DLD1 (cell line): Measurements from ENCODE around the gene C12orf76.
"Not testable (repeated sequence)": the region's sequence is repeated elsewhere in the genome, so short reads cannot be mapped to it uniquely, and the experiment has no call there.

Source experiments
- in situ Hi-C: cut with HindIII; loops from 2 replicates; pipeline ENCODE4 v1.10.0; 2017; ENCODE audit warnings: low sequenced_read_pairs

C12orf76 gene

DNA sequence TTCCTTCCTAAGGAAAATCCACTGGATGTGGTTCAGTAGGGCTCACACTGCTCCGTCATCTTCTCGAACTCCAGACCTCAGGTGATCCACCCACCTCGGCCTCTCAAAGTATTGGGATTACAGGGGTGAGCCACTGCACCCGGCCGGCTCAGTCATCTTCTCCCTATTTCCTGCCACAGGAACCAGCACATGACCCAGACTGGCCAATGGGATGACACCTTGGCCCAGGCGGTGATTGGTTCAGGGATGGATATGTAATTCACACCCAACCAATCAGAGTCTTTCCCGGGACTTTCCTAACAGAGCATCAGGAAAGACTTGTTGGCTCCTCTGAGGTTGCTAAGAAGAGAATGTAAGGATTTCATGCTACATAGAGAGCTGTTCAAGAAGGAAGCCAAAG, 19.2 kb upstream of the C12orf76 start:
- in situ Hi-C loops, result no loop called here

DNA sequence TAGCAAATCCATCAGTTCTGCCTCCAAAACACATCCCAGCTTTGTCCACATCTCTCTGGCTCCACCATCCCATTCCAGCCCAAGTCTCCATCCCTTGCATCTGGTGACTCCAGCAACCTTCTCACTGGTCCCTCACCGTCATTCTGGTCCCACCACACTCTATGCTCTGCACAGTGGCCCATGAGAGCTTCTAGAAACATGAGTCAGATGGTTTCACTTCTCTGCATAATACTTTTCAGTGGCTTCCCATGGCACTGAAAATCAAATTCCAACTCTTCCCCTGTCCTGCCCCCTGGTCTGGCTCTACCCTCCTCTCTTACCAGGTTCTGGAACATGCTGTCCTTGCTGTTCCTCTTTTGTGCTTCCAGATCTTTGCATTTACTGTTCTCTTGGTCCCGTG, 17.2 kb upstream of the C12orf76 start:
- in situ Hi-C loops, result no loop called here

DNA sequence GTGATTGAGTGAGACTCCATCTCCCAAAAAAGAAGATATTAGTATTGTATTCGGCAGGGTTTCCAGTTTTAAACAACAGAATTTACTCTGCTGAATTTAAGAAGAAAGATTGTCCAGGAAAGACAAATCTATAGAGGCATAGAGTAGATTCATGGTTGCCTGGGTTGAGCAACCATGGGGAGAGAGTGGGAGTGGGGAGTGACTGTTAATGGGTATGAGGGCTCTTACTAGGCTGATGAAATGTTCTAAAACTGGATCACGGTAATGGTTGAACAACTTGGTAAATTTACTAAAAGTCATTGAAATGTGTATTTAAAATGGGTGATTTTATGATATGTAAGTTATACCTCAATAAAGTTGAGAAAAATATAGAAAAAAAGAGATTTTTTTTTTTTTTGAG, 13.9 kb upstream of the C12orf76 start:
- in situ Hi-C loops, result no loop called here

DNA sequence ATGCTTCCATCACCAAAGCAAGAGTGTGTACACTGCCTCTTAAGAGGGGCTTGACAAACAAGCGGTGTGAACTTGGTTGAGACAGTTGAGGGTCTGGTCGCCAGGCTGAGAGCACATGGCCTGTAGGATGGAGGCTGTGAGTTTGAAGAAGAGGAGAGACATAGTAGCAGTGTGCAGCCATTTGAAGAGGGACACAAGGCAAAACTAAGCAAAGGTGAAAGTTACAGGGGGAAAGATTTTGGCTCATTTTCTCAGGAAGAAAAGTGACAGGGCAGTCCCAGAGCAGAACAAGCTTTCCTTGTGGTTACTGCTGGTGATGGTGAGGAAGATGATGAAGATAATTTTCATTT, 11.3 kb upstream of the C12orf76 start:
- in situ Hi-C loops, result no loop called here

DNA sequence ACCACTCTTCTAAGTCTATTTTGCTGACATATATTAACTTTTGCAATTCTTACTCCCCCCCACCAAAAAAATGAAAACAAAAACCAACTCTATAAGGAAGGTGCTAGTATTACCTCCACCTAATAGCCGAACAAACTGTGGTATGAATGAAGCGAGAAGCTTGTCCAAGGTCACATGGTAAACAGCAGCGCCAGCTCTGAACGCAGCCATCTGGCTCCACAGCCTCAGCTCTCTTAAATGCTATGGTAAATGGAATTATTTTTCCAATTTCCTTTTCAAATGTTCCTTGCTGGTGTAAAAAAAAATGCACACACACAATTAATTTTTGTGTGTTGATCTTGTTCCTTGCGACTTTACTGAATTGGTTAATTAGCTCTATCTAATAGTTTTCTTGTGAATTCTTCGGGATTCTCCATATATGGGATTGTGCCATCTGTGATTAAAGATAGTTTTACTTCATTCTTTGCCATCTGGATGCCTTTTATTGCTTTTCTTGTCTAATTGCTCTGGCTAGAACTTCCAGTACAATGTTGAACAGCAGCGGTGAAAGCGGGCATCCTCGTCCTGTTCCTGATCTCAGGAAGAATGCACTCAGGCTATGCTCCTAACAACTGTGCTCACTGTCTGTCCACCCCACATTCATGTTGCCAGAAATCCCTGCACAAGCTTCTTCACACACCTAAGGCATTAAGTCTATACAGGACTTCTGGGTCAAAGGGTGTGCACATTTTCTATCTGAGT, 10.7 kb upstream of the C12orf76 start:
- in situ Hi-C loops, result no loop called here

DNA sequence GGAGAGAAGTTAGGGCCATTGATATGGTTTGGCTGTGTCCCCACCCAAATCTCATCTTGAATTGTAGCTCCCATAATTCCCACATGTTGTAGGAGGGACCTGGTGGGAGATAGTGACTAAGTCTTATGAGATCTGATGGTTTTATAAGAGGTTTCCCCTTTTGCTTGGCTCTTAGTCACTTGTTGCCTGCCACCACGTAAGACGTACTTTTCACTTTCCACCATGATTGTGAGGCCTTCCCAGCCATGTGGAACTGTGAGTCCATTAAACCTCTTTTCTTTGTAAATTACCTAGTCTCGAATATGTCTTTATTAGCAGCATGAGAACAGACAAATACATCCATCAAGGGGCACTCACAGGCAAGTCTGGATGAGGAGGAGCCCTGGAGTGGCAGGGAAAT, 8.3 kb upstream of the C12orf76 start:
- in situ Hi-C loops, result not testable (repeated sequence)

DNA sequence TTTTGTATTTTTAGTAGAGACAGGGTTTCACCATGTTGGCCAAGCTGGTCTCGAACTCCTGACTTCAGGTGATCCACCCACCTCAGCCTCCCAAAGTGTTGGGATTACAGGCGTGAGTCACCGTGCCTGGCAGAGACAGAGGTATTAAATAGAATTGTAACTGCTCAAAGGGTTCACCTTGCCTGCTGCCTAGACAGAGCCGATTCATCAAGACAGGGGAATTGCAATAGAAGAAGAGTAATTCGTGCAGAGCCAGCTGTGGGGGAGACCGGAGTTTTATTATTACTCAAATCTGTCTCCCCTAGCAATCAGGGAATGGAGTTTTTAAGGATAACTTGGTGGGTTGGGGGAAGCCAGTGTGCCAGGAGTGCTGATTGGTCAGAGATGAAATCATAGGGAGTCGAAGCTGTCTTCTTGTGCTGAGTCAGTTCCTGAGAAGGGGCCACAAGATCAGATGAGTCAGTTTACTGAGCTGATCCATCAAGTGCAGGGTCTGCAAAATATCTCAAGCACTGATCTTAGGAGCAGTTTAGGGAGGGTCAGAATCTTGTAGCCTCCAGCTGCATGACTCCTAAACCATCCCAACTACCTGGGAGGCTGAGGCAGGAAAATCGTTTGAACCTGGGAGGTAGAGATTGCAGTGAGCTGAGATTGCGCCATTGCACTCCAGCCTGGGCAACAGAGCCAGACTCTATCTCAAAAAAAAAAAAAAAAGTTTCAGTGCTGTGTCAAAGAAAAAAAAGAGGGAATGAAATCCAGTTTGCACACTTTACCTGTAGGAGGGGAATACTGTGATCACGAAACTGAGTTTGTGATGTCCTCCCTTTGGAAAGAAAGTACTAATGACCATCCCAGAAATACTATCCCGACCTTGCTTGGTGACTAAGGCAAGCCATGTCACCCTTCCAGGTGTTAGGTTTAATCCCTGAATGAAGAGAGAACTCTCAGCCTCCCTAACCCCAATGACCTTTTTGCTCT, 7.3 kb upstream of the C12orf76 start:
- in situ Hi-C loops, result not testable (repeated sequence)

DNA sequence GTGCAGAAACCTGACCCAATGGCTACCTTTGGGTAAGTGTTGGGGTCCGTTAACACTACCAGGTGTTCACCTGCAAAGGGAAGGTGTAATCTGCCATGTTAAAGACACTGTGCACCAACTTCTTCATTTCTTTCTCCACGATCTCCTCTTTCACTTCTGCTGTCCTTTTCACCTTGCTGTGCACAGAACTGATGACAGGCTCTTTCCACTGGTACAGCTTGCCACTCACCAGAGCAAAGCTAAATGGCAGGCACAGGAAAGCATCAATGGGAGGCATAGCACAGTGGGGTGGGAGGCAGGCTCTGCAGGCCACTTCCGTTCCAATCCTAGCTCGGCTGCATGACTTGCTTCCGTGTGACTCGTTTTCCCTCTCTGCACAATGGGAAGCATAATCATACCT, 2.6 kb upstream of the C12orf76 start:
- in situ Hi-C loops, result no loop called here

DNA sequence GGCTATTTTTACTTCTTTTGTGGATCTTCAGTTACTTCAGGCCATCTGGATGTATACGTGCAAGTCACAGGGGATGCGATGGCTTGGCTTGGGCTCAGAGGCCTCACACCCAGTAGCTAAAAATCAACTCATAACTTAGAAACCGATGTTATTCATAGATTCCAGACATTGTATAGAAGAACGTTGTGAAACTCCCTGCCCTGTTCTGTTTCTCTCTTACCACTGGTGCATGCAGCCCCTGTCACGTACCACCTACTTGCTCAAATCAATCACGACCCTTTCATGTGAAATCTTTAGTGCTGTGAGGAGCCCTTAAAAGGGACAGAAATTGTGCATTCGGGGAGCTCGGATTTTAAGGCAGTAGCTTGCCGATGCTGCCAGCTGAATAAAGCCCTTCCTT, 1.3 kb upstream of the C12orf76 start:
- in situ Hi-C loops, result not testable (repeated sequence)

DNA sequence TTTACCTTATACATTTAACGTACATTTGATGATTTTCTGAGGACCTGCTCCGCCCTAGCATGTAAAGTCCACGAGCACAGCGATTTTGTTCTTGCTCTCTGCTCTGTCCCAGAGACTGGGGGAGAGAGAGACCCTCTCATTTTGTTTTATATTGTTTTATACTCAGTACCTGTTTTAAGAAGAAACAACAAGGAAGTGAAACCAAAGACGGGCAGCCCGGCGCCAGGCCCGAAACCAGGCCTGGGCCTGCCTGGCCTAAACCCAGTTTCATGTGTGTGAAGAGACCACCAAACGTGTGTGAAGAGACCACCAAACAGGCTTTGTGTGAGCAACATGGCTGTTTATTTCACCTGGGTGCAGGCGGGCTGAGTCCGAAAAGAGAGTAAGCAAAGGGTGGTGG, 712 bp upstream of the C12orf76 start:
- in situ Hi-C loops, result not testable (repeated sequence)

DNA sequence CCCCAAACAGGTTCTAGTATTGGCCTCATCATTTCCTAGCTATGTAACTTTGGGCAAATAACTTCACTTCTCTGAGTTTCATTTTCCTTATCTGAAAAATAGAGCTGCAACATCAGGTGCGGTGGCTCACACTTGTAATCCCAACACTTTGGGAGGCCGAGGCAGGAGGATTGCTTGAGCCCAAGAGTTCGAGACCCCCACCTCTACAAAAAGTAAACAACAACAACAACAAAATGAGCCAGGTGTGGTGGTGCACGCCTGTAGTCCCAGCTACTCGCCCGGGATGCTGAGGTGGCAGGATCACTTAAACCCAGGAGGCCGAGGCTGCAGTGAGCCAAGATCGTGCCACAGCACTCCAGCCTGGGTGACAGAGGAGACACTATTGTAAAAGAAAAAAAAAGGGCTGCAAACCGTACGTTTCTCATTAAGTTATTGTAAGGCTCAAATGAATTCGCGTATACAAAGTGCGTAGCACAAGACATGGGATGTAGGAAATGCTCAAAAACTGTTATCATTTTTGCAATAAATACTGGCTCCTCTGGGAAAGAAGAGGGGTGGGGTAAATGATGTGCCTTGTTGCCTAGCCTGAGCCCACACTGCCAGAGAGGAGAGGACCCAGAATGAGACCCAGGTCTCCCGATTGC, 903 bp downstream of the C12orf76 start:
- in situ Hi-C loops, result no loop called here

DNA sequence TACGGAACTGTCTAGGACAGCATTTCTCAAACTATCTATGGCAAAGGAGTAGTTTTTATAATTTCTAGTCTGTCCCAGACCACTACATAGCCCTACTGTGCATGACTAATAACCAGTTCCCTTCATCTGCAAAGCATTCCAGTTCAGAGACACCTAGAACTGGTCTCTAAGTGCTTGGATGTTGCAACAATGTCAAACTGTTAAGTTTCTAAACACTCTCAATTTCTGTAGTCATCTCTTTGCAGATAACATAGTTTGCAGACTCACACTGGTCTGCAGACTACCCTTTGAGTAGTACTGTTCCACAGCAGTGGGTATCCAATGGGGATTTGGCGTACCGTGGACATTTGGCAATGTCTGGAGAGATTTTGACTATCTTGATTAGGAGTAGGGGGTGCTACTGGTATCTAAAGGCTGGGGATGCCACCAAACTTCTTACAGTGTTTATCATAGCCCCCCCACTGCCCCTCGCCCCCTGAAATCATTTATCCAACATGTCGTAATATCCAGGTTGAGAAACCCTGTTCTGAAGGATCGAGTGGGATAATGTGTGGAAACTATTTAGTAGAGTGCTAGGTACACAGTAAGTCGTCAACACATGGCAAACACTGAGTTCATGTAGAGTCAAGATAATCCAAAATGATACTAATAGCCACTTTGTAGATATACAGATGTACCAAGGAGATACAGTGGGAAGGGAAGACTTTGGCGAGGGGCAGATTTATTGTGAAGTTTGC, 1.7 kb downstream of the C12orf76 start:
- in situ Hi-C loops, result no loop called here

DNA sequence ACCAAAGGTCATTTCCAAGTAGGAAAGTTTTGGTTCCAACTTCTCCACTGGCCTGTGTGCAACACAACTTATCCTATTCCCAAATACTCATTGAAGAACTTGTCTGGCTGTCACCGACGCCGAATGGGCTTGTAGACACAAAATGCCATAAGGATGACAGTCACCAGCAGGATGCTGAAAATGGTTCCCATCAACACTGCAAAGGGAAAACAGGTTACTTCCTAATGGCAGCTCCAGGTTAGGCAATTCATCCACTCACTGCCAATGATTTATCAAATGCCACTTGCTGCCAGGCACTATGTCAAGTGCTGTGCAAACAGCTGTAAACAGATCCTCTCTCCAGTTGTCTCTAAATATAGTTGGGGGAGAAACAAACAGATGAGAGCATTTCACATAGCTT, 6.1 kb downstream of the C12orf76 start:
- in situ Hi-C loops, result no loop called here

DNA sequence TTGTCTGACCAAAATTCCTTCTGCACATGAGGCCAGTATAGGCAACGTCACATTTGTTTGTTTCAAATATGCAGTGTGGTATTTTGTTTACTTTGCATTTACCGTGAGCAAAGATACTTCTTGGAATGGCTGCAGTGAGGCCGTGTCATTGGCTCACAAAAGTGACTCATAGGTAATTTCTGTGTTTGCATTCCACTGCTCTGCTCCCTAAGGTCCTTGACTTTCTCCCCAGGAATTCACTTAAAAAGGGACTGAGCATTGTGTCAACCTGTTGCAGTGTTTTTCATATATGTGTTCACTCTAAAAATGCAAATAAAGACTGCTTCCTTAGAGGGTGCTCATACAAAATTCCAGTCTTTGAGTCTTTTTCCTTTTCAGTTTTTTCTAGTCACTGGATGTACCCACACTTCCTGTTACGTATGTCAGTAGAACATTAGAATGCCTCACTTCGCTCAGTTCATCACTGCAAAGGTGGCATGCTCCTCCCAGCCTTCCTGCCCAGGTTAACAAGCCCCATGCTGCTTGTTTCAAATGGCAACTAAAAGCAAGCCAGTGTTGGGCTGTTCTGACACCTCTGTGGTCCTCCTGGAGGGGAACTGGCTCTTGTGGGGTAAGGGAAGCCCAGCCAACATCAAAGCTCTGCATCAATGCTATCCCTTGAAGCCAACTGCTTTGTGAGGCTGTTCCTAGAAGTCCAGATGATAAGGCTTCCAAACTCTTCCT, 9.1 kb downstream of the C12orf76 start:
- in situ Hi-C loops, result no loop called here

DNA sequence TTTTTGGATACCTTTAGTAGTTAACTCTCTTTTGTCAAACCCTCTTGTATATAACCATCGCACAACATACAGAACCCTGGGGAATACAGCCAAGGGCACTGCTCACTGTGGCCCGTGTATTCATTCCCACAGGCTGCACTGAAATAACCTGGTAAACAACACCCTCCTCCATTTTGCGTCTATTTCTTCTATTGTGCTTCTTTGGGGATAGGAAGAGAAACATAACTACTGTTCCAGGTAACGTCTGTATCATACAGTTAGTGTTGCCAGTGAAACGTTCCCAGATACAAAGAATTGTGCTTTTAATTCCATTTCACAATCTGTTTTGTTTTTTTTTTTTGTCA, 9.6 kb downstream of the C12orf76 start:
- in situ Hi-C loops, result no loop called here

DNA sequence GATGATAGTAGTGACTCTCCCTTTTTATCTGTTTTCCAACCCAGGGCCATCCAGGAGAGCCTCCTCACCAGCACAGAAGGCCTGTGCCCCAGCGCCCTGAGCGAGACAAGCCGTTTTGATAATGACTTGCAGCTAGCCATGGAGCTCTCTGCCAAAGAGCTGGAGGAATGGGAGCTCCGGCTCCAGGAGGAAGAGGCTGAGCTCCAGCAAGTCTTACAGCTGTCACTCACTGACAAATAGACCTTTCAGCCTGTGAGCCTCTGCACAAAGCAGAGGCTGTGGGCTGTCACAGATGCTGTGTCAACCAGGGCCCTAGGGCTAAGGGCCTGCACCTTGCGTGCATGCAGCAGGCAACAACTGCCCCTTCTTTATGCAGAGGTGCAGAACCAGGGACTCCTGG, 11.0 kb downstream of the C12orf76 start:
- in situ Hi-C loops, result no loop called here

DNA sequence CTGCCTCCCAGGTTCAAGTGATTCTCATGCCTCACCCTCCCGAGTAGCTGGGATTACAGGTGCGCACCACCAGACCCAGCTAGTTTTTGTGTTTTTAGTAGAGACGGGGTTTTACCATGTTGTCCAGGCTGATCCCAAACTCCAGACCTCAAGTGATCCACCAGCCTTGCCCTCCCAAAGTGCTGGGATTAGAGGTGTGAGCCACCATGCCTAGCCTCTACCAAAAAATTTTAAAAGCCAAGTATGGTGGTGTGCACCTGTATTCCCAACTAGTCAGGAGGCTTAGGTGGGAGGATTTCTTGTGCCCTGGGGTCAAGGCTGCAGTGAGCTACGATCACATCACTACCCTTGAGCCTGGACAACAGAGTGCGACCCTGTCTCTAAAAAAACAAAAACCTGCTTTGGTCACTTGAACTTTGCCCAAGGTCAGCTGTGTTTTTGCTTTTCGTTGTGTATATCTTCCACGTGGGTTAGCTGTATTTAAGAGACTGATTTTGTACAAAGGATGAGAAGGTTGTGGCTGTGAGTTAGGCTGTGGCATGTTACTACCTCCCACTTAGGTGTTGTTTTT, 12.7 kb downstream of the C12orf76 start:
- in situ Hi-C loops, result no loop called here

DNA sequence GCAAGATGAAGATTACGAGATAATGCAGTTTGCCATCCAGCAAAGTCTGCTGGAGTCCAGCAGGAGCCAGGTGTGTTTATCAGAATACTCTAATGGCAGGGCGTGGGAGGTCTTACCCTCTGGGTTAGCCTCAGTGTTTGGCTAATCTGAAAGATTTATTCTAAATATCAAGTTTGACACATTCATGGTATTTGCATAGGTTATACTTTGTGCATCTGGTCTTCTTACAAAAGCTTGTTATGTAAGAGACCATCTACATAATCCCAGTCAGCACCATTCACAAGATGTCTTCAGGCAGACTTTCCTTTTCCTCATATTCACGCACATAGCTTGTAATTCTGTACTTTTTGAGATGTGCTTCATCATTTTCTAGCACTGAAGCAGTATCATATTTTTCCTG, 14.4 kb downstream of the C12orf76 start:
- in situ Hi-C loops, result loop anchor here (5.0 kb wide), 1 partner anchor 72 kb away; no protein-coding TSS in a partner anchor

DNA sequence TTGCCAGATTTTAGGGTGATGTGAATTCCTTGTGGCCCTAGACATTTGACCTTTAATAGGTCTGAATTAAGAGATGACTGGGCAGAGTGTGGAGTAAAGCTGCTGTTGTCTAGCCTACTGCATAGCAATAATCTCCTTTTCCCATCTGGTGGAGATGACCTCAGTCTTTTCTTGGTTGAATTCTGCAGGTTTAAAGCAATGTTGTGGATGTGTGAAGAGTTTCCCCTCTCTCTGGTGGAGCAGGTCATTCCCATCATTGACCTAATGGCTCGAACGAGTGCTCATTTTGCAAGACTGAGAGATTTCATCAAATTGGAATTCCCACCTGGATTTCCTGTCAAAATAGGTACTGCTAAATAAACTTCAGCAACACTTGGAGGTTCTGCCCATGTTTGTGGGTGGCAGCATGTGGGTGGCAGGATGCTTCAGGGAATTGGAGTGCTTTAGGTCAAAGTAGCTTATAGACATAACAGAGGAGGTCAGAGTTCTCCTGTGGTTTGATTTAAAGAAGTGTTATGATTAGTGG, 19.0 kb downstream of the C12orf76 start:
- in situ Hi-C loops, result no loop called here

DNA sequence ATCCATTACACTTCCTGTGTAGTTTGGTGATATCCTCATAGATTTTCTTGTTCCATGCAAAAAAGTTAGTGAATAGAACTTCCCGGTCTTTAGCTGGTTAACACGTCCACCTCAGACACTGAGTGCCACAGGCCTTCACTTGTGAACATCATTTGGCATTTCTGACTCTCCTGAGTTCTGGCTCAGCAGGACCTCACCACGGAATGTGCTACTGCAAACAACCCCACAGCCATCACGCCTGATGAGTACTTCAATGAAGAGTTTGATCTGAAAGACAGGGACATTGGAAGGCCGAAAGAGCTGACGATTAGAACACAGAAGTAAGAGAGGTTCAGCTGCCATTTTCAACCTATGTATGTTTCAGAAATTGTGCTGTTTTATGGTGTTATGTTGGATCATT, 20.0 kb downstream of the C12orf76 start:
- in situ Hi-C loops, result no loop called here
